GM19395 (cell line): ENCODE data around the gene PHLPP1.
"Not testable (repeated sequence)": the region's sequence is repeated elsewhere in the genome, so short reads cannot be mapped to it uniquely, and the experiment has no call there.

ENCODE experiments used
- ATAC-seq: cut with Tn5 transposase; IDR thresholded peaks from one replicate; pipeline ENCODE4 v1.9.1; 2021; ENCODE audit warnings: mild to moderate bottlenecking, moderate library complexity; ENCODE audit not compliant: unreplicated experiment

The PHLPP1 gene

DNA sequence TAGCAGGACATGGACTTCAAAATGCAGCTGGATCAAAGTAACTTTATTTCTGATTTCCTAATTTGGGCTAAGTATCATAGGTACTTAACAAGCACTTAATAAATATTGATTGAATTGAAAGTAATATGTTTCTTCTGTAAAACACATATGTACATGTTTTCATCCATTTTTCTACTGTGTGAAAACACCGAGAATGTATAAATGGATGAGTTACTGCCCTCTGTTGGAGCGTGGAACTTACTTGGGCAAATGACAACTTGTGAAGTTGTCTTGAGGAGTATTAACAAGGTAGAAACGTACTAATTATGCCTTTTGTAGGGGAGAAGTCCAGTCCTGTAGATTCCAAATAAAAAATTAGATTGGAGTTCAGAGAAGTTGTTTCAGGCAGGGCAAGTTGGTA lies 87.2 kb downstream of the PHLPP1 start:
- ATAC-seq, result no peak

DNA sequence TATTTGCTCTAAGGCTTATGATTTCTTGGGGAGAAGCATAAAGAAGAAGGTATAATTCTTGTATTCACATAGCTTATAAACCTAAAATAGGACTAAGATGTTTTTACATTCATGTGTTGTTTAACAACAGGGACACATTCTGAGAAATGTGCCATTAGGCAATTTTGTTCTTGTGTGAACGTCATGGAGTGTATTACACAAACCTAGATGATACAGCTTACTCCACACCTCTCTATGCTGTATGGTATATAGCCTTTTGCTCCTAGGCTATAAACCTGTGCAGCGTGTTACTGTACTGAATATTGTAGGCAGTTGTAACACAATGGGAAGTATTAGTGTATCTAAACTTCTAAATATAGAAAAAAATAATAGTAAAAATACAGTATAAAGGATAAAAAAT lies 92.1 kb downstream of the PHLPP1 start:
- no peak for ATAC-seq

DNA sequence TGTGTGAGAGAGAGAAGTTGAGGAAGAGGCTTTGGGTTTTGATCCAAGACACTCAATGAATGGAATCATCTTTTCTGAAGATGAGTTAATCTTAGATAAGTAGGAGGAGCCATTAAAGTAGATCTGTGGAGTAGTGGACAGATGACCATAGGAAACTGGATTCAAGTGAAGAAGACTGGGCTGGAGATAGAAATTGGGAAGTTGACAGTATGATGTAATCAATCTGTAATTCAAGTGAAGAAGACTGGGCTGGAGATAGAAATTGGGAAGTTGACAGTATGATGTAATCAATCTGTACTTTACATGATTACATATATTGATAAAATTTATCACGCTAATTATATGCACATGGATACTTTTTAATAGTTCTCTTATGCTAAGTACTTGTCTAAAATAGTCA lies 92.8 kb downstream of the PHLPP1 start:
- ATAC-seq, result no peak

DNA sequence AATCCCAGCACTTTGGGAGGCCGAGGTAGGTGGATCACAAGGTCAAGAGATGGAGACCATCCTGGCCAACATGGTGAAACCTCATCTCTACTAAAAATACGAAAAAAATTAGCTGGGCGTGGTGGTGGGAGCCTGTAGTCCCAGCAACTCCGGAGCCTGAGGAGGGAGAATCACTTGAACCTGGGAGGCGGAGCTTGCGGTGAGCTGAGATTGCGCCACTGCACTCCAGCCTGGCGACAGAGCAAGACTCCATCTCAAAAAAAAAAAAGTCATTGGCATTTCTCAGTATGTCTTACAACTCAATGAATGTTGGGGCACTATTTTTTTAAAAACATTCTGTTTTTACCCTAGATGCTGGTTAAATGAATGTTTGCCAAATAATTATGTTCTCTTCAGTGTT lies 94.1 kb downstream of the PHLPP1 start:
- not testable (repeated sequence) for ATAC-seq

DNA sequence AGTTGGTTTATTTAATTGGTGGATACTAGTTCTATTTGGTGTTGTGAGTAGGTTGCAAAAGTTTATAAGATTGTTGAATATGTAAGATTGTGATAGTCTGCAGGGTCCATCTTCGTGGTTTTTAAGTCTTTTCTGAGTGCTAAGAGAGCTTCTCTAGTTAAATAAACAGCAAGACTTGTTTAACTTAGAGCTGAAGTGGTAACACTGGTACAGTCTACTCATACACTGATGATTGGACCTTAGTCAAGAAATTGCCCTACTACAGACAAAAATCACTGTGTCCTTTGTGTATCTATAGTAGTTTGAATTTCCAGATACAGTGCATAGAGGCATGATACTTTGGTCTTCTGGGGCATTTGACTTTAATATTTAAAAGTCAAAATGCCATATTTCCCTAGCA lies 94.6 kb downstream of the PHLPP1 start:
- no peak for ATAC-seq

DNA sequence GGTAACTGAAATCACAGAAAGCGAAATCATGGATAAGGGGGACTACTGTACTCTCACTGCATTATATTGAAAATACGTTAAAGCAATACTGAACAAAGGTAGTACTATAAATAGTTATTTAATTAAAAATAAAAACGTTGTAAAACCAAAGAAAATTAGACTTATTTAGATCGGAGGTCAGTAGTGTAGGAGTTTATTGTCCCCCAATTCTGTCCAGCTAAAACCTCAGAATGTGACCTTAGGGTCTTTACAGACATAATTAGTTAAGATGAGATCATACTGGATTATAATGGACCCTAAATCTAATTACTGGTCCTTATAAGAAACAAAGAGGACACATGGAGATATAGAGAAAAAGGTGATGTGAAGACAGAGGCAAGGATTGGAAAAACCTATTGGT lies 95.3 kb downstream of the PHLPP1 start:
- no peak for ATAC-seq

DNA sequence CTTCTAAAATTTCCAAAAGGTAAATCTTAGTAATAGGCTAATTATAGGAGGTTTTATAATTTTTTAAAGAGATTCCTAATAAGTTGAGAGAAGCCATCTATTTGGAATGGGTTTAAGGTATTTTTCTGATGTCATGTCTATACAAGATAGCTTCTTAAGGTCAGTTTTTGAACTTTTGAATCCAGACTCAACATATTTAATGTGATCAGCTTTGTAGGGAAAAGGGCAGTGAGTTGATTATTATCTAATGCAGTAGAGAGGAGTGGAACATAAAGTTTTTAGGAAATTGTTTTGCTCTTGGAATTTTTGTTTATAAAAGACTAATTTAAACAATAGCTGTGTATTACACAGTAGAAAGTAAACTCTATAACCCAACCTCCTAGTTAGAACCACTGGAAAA lies 96.3 kb downstream of the PHLPP1 start:
- ATAC-seq, result no peak

DNA sequence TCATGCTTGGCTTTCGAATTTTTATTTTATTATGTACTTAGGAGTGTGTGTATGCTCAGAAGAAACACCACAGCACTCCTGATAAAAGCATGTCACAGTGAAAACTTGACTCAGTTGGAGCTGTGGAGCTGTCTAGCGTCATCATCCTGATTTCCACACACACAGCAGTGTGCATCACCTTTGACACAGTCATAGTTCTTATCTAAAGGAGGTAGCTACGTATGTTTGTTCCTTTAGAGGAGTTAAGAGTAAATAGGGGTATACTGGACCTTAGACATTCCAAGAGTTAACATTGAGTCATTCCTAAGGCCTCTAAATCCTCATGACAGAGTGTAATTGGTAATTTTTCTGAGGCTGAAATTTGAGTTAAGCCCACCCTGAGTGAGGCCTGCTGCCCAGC lies 96.9 kb downstream of the PHLPP1 start:
- no peak for ATAC-seq

DNA sequence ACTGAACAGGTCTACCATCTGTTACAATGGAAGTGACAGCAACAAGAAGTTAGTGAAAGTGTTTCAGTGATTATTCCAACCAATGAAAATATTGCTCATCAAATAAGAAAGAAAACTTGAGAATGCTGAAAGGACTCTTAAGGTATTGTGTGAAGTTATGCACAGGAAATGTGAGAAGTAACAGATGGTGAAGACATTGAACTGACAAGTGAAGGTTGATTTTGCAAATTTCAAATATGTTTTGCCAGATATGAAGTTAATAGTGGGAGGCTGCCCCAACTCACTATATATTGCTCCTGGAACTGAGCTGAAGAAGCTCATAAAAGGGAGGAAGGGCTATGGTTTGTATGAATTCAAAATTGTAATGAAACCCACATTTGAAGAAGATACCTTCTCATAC lies 97.5 kb downstream of the PHLPP1 start:
- ATAC-seq, result no peak

DNA sequence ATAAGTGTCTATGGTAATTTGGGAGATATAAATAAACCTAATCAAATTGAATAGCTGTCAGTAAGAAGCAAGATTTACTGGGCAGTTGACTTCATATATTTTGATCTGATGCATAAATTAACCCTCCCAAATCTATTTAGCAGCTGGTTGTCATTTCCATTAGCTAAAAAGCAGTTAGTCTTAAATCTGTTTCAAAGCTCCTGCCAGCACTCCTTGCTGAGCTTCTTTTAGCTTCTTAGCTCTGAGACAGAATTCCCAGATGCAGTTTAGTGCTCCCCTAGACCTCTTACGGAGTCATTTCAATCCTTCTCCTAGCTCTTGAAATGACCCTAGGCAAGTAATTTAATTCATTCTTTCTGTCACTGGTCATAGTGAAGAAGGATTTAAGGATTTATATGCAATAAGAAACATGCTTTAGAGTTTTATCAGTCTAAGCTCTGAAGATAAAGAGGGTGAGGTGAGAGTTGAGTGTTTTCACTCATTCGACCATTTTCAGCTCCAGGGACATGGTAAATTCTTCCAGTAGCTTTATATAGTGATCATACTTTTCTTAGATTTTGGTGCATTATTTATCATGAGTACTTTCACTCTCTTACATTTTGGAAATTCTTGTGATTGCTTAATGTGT lies 98.9 kb downstream of the PHLPP1 start:
- no peak for ATAC-seq

DNA sequence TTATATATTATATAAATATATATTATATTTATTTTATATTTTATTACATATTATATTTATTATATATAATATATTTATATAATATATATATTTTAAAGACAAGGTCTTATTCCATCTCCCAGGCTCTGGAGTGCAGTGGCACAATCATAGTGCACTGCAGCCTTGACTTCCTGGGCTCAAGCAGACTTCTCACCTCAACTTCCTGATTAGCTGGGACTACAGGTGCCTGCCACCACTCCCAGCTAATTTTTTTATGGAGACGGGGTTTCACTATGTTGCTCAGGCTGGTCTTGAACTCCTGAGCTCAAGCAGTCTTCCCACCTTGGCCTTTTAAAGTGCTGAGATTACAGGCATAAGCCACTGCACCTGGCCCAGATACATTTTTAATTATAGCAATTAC lies 110.0 kb downstream of the PHLPP1 start:
- ATAC-seq, result no peak

DNA sequence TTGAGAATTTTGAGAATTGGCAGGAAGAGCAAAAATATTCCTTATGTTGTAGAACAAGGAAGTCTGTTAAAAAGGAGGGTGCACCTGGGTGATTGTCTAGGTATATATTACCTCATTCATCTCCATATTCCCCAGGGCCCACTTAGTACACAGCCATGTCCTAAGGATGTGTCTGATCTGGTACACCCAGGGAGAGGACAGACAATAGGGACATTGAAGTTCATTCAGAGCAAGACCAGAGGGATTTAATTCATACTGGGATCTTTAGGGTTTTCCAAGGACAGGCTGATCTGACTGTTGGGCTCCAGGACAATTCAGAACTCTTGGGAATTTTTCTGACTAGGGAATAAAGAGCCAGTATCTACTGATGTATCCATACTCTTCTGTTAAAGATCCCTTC lies 112.1 kb downstream of the PHLPP1 start:
- ATAC-seq, result no peak

DNA sequence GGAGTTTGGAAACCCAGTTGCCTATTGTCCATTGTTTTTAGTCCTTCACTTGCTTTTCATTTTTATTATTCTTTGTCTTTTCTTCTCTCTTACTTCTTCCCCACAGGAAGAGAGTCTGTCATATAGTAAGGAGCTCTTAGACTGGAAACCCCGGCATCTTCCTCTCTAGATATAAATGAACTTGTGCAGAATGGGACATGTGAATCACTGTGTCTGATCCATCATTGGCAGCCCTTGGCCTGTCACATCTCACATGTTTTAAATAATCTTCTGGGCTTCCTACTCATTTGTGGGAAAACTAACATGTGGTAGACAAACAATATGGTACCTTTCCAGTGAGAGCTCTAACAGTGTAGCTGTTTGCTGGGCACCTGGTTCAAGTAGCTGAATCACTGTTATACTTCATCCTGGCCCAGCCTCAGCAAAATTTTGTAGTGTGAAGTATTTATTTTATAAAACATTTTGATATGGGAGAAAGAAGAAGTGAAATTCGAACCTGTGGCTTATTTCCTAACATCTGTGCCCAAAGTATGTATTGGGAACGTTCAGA lies 112.8 kb downstream of the PHLPP1 start:
- ATAC-seq, result no peak

DNA sequence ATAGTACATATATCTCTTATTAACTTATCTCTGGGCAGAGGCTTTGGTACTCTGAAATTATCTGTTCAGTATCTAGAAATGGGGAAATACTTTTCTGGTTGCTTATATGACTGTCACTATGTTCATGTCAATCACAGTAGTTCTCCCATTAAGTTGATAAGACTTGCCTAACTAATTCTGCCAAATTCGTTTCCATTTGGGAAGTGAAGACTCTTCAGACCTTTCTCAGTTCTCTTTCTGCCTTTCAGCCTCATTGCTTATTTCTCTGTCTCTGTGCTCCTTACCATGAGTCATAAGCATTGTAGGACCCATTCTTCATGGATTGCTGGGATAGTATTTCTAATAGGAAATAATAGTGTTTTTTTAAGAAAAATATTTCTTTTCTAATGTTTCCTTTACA lies 113.5 kb downstream of the PHLPP1 start:
- ATAC-seq, result no peak

DNA sequence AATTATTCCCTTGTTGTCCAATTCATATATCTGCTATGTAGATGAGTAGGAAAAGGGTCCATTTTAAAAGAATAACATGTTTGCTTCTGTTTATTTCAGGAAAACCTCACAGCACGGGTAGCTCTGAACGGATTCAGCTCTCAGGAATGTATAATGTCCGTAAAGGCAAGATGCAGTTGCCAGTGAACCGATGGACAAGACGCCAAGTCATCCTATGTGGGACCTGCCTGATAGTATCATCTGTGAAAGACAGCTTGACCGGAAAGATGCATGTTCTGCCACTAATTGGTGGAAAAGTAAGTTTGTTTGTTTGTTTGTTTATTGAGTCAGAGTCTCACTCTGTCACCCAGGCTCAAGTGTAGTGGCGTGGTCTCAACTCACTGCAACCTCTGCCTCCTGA lies 114.6 kb downstream of the PHLPP1 start:
- no peak for ATAC-seq

DNA sequence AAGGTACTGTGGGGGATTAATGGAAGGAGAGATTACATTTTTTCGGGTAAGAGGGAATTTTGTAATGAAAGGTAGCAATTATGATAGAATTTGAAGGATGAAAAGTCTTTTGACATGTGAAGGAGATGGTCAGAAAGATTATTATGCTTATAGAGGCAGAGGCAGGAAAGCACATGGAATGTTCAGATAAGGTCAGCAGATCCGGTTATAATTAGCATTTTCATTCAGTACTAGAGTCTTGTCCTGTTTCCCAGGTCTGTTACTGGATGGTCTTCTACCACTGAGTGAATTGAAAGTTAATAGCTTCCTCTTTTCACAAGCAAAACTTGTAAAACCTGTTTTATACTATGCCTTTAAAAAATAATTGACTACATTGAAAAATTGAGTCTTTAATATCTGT lies 116.9 kb downstream of the PHLPP1 start:
- ATAC-seq, result no peak

DNA sequence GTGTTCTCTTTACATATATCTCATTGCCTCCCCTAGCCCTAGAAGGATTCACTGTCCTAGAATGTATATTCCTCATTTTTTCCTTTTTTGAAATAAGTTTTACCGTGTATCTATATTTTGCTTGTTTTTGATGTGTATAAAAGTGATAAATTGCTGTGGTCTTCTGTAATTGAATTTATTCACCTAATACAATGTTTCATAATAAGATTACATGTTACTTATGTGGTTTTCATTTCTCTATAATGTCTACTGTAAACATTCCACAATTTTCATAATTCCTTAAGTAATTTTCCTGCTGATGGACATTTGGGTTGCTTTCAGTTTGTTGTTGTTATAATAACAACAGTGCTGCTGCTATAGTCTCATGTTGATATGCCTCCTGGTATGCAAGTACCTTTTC lies 118.2 kb downstream of the PHLPP1 start:
- no peak for ATAC-seq

DNA sequence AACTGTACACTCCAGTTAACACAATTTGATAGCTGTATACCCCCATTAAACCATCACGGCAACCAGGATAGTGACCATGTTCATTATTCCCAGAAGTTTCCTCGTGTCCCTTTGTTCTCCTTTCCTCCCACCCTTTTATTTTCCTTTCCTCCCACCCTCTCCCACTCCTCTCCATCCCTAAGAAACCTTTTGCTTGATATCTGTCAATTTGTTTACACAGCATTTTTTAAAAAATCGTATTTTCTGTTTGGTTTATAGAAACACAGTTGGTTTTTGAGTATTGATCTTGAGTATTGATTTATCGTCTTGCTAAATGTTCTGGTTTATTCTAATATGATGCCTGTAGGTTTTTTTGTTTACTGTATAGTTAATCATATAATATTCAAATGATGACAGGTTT lies 119.4 kb downstream of the PHLPP1 start:
- ATAC-seq, result no peak

DNA sequence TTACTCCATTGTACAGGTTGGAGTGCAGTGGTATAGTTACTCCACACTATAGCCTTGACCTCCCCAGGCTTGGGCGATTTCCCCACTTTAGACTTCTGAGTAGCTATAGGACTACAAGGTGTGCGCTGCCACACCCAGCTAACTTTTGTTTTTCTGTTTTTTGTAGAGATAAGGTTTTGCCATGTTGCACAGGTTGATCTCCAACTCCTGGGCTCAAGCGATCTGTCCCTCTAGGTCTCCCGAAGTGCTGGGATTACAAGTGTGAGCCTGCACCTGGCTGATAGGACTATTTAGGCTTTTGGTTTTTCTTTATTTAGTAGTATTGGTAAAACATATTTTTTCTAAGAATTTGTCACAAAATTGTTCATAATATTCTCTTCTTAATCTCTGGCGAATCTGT lies 121.7 kb downstream of the PHLPP1 start:
- no peak for ATAC-seq

DNA sequence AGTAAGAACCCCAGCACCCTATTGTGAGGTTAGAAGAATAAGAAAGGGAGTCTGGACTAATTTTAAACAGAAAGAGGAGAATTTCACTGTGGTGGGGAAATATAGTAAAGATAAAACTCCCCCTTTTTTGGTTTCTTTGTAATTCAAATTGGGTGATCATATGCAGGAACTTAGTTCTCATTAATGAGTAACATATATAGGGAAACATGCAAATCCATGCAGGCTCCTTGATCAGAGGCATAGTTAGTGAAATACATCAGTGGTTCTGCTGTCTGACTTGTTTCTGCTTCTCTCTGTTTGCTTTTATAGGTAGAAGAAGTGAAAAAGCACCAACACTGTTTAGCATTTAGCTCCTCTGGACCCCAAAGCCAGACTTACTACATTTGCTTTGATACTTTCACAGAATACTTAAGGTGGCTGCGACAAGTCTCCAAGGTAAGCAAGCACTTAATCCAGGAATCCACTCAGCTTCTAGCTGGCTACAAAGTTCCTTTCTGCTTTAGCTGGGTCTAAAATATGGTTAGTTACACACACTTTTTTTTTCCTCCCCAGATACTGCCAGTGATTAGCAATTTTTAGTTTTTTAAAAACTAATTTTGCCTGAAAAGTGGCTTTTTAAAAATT lies 123.2 kb downstream of the PHLPP1 start:
- ATAC-seq, result peak; percentile 84

DNA sequence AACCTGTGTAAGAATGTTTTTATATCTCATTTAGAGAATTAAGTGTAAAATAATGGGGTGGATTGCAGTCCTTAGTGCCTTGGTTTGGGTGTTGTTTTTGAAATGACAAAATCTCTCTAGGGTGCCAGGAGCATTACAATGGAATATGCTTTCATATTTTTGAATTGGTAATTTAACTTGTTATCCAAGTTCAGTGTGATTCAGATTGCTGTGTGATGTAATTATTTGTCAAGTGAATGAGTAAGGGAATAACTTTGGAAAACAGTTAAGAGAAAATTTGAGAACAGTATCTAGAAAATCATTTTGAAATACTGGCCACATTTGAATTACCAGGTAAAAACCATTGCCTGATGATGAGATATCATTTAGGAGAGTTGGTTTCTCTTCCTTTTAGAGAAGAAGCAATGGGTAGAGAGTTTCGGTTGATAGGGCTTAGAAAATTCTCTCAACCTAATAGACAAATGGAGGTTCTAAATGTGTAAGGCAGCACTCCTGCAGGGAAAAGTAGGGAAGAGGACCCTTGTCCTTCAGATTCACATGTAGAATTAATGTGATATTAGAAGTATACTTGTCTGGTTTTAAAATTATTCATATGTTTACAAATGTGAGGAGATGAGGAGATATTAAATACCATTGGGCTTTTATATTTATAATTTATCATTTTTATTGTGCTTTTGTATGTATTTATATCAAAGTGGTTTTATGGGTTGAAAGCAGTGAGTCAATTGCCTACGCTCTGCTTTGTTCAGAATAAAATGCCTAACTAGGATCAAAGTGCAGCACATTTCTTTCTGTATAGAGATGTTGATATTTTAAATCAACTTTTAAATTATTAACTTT lies 124.8 kb downstream of the PHLPP1 start:
- ATAC-seq, result no peak

DNA sequence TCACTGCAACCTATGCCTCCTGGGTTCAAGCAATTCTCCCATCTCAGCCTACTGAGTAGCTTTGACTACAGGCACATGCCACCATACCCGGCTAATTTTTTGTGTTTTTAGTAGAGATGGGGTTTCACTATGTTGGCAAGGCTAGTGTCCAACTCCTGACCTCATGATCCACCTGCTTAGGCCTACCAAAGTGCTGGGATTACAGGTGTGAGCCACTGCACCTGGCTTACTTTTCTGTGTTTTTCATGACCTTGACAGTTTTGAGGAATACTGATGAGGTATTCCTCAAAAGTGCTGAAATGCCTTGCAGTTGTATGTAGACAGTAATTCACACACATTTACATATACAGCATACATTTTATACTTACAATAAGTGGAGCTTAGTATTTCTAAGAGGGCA lies 126.1 kb downstream of the PHLPP1 start:
- no peak for ATAC-seq
